Endothelial cell of hepatic sinusoid (primary cell): ENCODE measurements around the gene PNKD.

ENCODE experiments used
- in situ Hi-C: cut with HindIII; loops from 2 replicates; pipeline ENCODE4 v1.10.0; 2017; ENCODE audit warnings: low sequenced_read_pairs

The PNKD gene, protein sequence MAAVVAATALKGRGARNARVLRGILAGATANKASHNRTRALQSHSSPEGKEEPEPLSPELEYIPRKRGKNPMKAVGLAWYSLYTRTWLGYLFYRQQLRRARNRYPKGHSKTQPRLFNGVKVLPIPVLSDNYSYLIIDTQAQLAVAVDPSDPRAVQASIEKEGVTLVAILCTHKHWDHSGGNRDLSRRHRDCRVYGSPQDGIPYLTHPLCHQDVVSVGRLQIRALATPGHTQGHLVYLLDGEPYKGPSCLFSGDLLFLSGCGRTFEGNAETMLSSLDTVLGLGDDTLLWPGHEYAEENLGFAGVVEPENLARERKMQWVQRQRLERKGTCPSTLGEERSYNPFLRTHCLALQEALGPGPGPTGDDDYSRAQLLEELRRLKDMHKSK

DNA sequence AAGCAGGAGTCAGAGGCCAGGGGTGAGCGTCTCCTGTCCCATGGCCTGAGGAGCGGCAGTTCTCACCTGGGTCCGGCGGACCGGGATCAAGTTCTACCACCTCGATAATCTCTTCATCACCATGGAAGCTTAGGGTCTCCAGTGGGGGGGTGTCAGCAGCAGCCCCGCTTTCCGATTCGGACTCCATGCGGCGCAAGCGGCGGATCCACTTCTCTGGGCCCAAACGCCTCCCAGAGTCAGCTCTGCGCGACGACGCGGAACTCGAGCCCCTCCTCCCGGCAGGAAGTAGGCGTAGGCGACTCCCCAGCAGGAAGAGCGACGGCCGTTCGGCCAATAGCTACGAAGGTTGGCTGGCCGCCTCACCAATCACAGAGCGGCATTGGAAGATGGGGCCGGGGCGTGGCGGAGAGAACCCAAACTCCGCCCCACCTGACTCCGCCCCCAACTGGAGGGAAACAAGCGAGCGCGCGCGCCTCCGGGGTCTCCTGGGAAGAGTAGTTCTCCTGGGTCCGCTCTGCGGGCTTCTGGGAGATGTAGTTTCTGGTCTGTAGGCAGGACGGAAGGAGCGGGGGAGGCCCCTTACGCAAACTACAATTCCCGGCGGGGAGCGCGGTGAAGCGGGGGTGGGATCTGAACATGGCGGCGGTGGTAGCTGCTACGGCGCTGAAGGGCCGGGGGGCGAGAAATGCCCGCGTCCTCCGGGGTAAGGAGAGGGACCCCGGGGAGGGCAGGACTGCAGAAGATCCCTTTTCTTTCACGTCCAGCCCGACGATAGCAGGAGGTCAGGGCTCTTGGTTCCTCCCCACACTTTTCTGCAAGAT is at the start of gene PNKD, which contains the start of gene AAMP:
PNKD (plus strand) TSS at position 620 of the 821 bp plus-strand sequence; CDS start at position 637, 17 bp downstream.
AAMP (minus strand) TSS at position 238 of the 821 bp plus-strand sequence; CDS start at position 187, 51 bp downstream.
- in situ Hi-C loops = loop anchor here (5.0 kb wide), 1 partner anchor 37 kb away; no protein-coding TSS in a partner anchor

GRCh38 chr2:218221000-218221399 is 49.3 kb upstream of the PNKD start:
- in situ Hi-C loops = no loop called here

GRCh38 chr2:218223046-218223445 is 47.3 kb upstream of the PNKD start:
- in situ Hi-C loops = no loop called here

GRCh38 chr2:218224186-218224585 is 46.1 kb upstream of the PNKD start:
- in situ Hi-C loops = no loop called here

- in situ Hi-C loops = no loop called here
These were observed 43.4 kb upstream of the PNKD start for GRCh38 chr2:218226903-218227302.

- in situ Hi-C loops = no loop called here
These were observed 41.8 kb upstream of the PNKD start for GRCh38 chr2:218228366-218229090.

- in situ Hi-C loops = no loop called here
These were observed 41.1 kb upstream of the PNKD start for GRCh38 chr2:218229239-218229638.

DNA sequence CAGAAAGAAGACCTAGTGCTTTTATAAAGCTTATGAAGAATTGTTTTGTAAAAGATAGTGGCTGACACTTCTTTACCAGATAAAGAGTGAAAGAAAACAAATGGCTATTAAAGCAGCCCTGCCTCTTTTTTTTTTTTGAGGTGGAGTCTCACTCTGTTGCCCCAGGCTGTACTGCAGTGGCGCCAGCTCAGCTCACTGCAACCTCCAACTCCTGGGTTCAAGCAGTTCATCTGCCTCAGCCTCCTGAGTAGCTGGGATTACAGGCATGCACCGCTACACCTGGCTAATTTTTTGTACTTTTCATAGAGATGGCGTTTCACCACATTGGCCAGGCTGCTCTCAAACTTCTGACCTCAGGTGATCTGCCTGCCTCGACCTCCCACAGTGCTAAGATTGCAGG is 40.5 kb upstream of the PNKD start:
- in situ Hi-C loops = no loop called here

- in situ Hi-C loops = no loop called here
These were observed 39.4 kb upstream of the PNKD start for GRCh38 chr2:218230882-218231281.

- in situ Hi-C loops = no loop called here
These were observed 36.8 kb upstream of the PNKD start for GRCh38 chr2:218233543-218233942.

DNA sequence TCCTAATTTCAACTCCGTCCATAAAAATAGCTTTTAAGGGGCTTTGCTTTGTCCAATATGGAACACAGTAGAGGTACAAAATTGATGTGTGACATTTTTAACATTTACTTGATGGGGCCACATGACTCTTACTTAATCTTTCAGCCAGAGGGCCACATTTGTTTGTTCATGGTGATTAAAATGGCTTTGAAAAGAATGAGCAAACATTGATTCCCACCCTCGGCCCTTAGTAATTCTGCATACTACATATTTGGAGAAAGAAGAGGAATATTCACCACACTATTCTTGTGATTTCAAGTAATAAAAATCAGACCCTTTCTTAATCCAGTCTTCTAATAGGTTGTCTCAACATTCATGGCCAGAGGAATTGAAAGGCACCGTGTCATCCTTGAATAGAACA is 35.8 kb upstream of the PNKD start:
- in situ Hi-C loops = no loop called here

DNA sequence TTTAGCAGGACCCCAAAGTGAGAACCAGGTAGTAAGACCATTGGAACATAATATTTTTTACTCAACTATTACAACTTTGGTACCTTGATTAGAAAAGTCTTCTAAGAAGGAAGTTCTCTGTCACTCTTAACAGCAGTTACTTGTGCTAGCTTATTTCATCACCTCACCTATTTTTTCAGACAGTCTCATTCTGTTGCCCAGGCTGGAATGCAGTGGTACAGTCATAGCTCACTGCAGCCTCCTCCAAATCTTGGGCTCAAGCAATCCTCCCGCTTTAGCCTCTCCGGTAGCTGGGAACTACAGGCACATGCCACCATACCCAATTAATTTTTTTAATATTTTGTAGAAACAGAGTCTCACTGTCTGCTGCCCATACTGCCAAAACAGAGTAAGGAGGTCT is 35.3 kb upstream of the PNKD start:
- in situ Hi-C loops = no loop called here

DNA sequence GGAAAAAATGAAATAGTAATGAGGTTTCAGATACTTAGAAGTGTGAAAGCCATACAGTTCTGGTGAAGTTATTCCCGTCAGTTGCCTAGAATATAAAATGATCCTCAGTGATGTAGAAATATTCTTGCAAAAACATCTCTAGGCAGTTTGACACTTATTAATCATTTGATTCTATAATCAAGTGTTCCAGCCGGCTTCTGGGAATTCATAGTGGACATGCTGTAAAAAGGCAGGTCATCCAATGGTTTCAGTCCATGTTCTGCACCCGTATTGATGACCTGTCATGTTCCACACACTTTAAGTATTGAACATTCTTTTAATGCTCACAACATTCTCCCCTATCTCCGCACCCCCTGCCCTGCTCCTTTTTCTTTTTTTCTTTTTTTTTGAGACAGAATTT is 33.5 kb upstream of the PNKD start:
- in situ Hi-C loops = no loop called here

- in situ Hi-C loops = no loop called here
These were observed 31.4 kb upstream of the PNKD start for GRCh38 chr2:218238887-218239286.

DNA sequence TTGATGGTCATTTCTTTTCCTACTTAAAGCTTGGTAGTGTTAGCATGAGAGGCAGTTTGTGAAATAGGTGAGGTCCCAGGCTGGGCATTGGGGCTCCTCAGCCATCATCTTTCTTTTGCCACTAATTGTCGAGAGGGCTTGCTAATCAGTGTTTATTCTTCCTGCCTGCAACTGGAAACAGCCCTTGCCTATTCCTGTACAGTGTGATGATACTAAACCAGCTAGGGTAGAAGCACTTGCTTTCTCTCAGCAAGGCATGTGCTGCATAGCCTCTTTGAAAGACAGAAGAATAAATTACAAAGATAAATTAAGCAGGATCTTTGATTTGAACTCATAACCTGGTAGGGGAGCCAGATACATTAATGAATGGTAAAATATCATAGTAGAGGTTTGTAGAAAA is 26.1 kb upstream of the PNKD start:
- in situ Hi-C loops = no loop called here

- in situ Hi-C loops = no loop called here
These were observed 25.7 kb upstream of the PNKD start for GRCh38 chr2:218244665-218245064.

GRCh38 chr2:218245214-218245613 is 25.1 kb upstream of the PNKD start:
- in situ Hi-C loops = no loop called here

- in situ Hi-C loops = no loop called here
These were observed 20.6 kb upstream of the PNKD start for GRCh38 chr2:218249691-218250090.

DNA sequence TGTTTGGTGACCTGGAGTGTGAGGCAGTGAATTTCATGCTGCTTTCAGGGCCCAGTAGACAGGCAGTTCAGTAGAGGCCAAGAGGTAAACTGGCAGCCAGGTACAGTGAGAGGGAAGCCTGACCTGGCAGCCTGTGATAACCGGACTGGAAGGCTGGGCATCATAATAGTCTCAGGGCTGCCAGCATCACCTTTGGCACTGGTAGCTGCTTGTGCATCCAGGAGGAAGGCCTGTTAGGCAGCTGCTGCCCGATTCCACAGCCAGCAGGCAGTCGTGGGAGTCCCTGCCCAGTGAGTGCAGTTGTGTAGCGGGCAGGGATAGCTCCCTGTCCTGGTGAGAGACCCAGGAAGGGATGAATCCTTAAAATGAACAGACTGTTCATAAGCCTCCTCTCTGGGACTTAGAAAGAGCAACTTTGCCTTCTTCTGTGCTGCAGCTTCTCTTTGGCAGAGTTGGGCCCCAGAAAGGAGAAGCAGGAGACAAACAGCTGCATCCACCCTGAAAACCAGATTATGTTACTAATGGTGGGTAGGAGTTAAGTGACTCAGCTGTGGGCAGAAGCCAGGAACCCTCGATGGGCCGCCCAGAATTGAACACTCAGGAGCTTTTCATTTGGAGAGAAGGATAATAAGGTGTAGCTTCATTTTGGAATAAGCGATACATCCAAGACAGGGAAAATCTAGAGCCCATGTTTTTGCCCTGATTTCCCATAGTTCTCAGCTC is 17.6 kb upstream of the PNKD start:
- in situ Hi-C loops = no loop called here

DNA sequence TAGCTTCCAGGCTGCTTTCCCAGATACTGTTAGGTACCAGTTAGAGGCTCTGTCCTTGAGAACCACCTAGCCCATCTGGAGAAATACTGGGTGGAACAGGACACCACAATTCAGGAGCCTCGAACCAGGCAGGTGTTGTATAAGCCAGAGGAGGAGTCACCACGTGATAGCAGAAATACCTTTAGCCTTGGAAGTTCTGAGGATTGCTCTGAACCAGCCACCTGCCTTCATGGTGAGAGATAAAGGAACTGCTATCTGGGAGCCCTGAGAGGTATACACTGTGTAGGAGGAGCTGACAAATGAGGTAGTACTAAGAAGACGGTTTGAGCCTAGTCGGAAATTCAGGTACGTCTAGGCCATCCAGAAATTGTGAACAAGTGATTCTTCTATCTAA is 17.1 kb upstream of the PNKD start:
- in situ Hi-C loops = no loop called here

DNA sequence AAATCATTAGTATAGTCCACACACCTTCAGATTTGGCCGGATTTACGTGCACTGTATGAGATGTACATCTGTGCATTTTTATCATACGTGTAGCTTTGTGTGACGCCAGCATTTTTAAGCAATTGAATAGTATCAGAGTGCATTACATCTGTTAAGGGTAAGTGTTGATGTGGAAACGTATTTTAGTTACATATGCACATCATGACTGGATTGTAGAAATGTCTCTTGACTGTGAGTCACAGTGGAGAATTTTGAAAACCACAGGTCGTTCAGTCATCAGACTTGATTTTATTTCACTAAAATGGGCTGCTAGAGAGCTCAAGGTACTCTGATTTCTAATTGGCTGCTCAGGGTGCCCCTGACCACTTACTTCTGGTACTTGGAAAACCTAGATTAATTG is 14.9 kb upstream of the PNKD start:
- in situ Hi-C loops = no loop called here
